CD8-positive, alpha-beta memory T cell (primary cell): ENCODE measurements around the gene CLCF1. TPM values are rescaled to one million over a fixed set of nuclear protein-coding genes. Genes with fewer than 3 reads are reported as not detected.

Source experiments
- CTCF ChIA-PET: fragments of 350-600 bp; sonication (Branson Sonifier 250); formaldehyde crosslinking; loops from one replicate; lab custom pipeline; 2021; ENCODE audit warnings: antibody characterized with exemption; lab: Charles Lee
- POLR2A ChIA-PET: fragments of 350-600 bp; sonication (Branson Sonifier 250); formaldehyde crosslinking; loops from one replicate; lab custom pipeline; 2021; ENCODE audit warnings: antibody characterized with exemption; lab: Charles Lee
- DNase-seq, 5 donors: peaks; one replicate each; pipeline versions ENCODE4 v3.0.0 to v3.0.0-alpha.2; 2020 to 2022; ENCODE audit warnings: mixed read lengths in 1 of 5
- H3K27ac ChIP-seq: one replicate; pipeline ENCODE4 v1.7.0; 2013; ENCODE audit warnings: low read depth, mild to moderate bottlenecking, low read length, moderate library complexity
- H3K27me3 ChIP-seq: 2 replicates; pipeline ENCODE4 v1.7.0; 2013; ENCODE audit warnings: low read length, mild to moderate bottlenecking; ENCODE audit not compliant: insufficient read depth, poor library complexity, severe bottlenecking
- H3K36me3 ChIP-seq: 2 replicates; pipeline ENCODE4 v1.7.0; 2013; ENCODE audit warnings: mild to moderate bottlenecking, low read length, moderate library complexity; ENCODE audit not compliant: insufficient read depth
- H3K4me1 ChIP-seq: 2 replicates; pipeline ENCODE4 v1.7.0; 2013; ENCODE audit warnings: mild to moderate bottlenecking, low read length, moderate library complexity; ENCODE audit not compliant: insufficient read depth
- H3K4me3 ChIP-seq: 2 replicates; pipeline ENCODE4 v1.7.0; 2013; ENCODE audit warnings: mild to moderate bottlenecking, low read length
- H3K9me3 ChIP-seq: 2 replicates; pipeline ENCODE4 v1.7.0; 2013; ENCODE audit warnings: mild to moderate bottlenecking, low read length
- H3K27ac Mint-ChIP-seq, 8 donors: one replicate each; pipeline ENCODE4 v1.8.0; 2020 to 2021; ENCODE audit warnings: mixed read lengths in 8 of 8, mild to moderate bottlenecking in 6 of 8, inconsistent platforms in 3 of 8, moderate library complexity in 3 of 8
- H3K27me3 Mint-ChIP-seq, 2 donors: one replicate each; pipeline ENCODE4 v1.8.0; 2020 to 2021; ENCODE audit warnings: mixed read lengths in 2 of 2, mild to moderate bottlenecking in 1 of 2, moderate library complexity in 1 of 2
- H3K36me3 Mint-ChIP-seq, 3 donors: one replicate each; pipeline ENCODE4 v1.8.0; 2020 to 2021; ENCODE audit warnings: mixed read lengths in 3 of 3, inconsistent platforms in 1 of 3, mild to moderate bottlenecking in 1 of 3
- H3K4me1 Mint-ChIP-seq, 3 donors: one replicate each; pipeline ENCODE4 v1.8.0; 2020 to 2021; ENCODE audit warnings: mixed read lengths in 3 of 3, inconsistent platforms in 1 of 3, mild to moderate bottlenecking in 1 of 3
- H3K4me3 Mint-ChIP-seq, 7 donors: one replicate each; pipeline ENCODE4 v1.8.0; 2020 to 2021; ENCODE audit warnings: mixed read lengths in 7 of 7, mild to moderate bottlenecking in 6 of 7, moderate library complexity in 4 of 7, inconsistent platforms in 2 of 7
- H3K9me3 Mint-ChIP-seq, 5 donors: one replicate each; pipeline ENCODE4 v1.8.0; 2020 to 2022; ENCODE audit warnings: mixed read lengths in 5 of 5, mild to moderate bottlenecking in 3 of 5, moderate library complexity in 2 of 5, inconsistent platforms in 1 of 5
- polyA plus RNA-seq: library from polyadenylated mRNA; unstranded; fragments of 300-500 nt; fragmentation: Illumina TruSeq; gene quantifications from one replicate; pipeline ENCODE4 v1.2.3, GENCODE V29; 2021
- total RNA-seq, 2 experiments: library from RNA; stranded (reverse); gene quantifications; one replicate each; pipeline ENCODE4 v1.2.3, GENCODE V29; 2021

CLCF1 gene
- total and polyA plus RNA-seq, 3 experiments from 2014 or later: 3.5 to 4.6 (median 4.2) TPM

- Mint-ChIP-seq H3K4me3 (peak overlapping the region; percentile 95 to 99 (median 98)), H3K4me1 (peaks cover 75 to 93% (median 81%) of the 10 kb centered on the region in 3 donors), H3K9me3 (no peaks in the 10 kb centered on the region), H3K27me3 (peaks cover 0 to 2% of the 10 kb centered on the region in 2 donors), H3K27ac (peak overlapping the region; percentile 72 to 98 (median 92)), H3K36me3 (peaks cover 6 to 57% (median 9%) of the 10 kb centered on the region in 3 donors)
- peaks cover 12% of the 10 kb centered on the region for H3K36me3 ChIP-seq
- CTCF ChIA-PET: interaction anchor here (0.6 to 2.4 kb wide), 10 partner anchors 11 to 97 kb away, joined by 3 to 14 read pairs (median 6); partner anchors contain the start of genes PITPNM1 and PTPRCAP
- H3K4me3 ChIP-seq: peak overlapping the region; percentile 82
- peak overlapping the region; percentile 57 for H3K27ac ChIP-seq
- POLR2A ChIA-PET: interaction anchor here (0.5 to 3.8 kb wide), 13 partner anchors 11 to 136 kb away, joined by 3 to 77 read pairs (median 5); partner anchors contain the start of genes AIP, POLD4, PTPRCAP and RPS6KB2
- H3K4me1 ChIP-seq: peaks cover 90% of the 10 kb centered on the region
- H3K27me3 ChIP-seq: no peaks in the 10 kb centered on the region
- no peaks in the 10 kb centered on the region for H3K9me3 ChIP-seq
- no peak for DNase-seq
Measured at GRCh38 chr11:67407688-67408163, 34.3 kb upstream of the CLCF1 start.

GRCh38 chr11:67406969-67407687, 33.7 kb upstream of the CLCF1 start:
- ChIA-PET POLR2A (interaction anchor here (0.5 to 3.8 kb wide), 13 partner anchors 12 to 135 kb away, joined by 3 to 77 read pairs (median 4); partner anchors contain the start of genes AIP, POLD4 and PTPRCAP), CTCF (interaction anchor here (0.6 to 2.4 kb wide), 6 partner anchors 14 to 98 kb away, joined by 3 to 14 read pairs (median 4); partner anchors contain the start of genes PITPNM1 and PTPRCAP)
- Histone ChIP-seq H3K27me3 (no peaks in the 10 kb centered on the region), H3K4me1 (peaks cover 90% of the 10 kb centered on the region), H3K9me3 (no peaks in the 10 kb centered on the region), H3K4me3 (peak overlapping the region; percentile 82), H3K27ac (peak overlapping the region; percentile 57), H3K36me3 (peaks cover 12% of the 10 kb centered on the region)
- DNase-seq: peak in 1 of 5 donors; percentile 45
- H3K27ac Mint-ChIP-seq: peak overlapping the region; percentile 72 to 98 (median 92)
- H3K36me3 Mint-ChIP-seq: peaks cover 6 to 57% (median 9%) of the 10 kb centered on the region in 3 donors
- peaks cover 69 to 91% (median 75%) of the 10 kb centered on the region in 3 donors for H3K4me1 Mint-ChIP-seq
- H3K4me3 Mint-ChIP-seq: peak overlapping the region; percentile 95 to 99 (median 98)
- no peaks in the 10 kb centered on the region for H3K9me3 Mint-ChIP-seq
- peaks cover 0 to 2% of the 10 kb centered on the region in 2 donors for H3K27me3 Mint-ChIP-seq

- POLR2A ChIA-PET: interaction anchor here (0.8 to 3.8 kb wide), 9 partner anchors 12 to 135 kb away, joined by 3 to 77 read pairs (median 5); partner anchors contain the start of genes AIP, POLD4 and PTPRCAP
- H3K4me3 ChIP-seq: peak overlapping the region; percentile 82
- H3K27ac ChIP-seq: no peak overlapping the region
Measured at GRCh38 chr11:67406420-67406968, 33.1 kb upstream of the CLCF1 start.

GRCh38 chr11:67405688-67406339, 32.4 kb upstream of the CLCF1 start:
- H3K27me3 ChIP-seq: no peaks in the 10 kb centered on the region
- no peak overlapping the region for H3K27ac ChIP-seq
- peak overlapping the region; percentile 95 to 99 (median 98) for H3K4me3 Mint-ChIP-seq
- H3K4me3 ChIP-seq: peak overlapping the region; percentile 82
- H3K9me3 Mint-ChIP-seq: no peaks in the 10 kb centered on the region
- POLR2A ChIA-PET: interaction anchor here (0.6 to 5.6 kb wide), 8 partner anchors 8 to 128 kb away, joined by 3 to 203 read pairs (median 18); partner anchors contain the start of genes PTPRCAP, RPS6KB2 and TMEM134
- H3K27me3 Mint-ChIP-seq: peaks cover 0 to 2% of the 10 kb centered on the region in 2 donors
- peaks cover 6 to 59% (median 9%) of the 10 kb centered on the region in 3 donors for H3K36me3 Mint-ChIP-seq
- H3K27ac Mint-ChIP-seq: peak overlapping the region; percentile 72 to 99 (median 94)
- CTCF ChIA-PET: interaction anchor here (1.0 to 5.7 kb wide), 5 partner anchors 11 to 79 kb away, joined by 3 to 108 read pairs (median 14); partner anchors contain the start of genes CARNS1 and PTPRCAP
- DNase-seq: no peak
- H3K4me1 ChIP-seq: peaks cover 82% of the 10 kb centered on the region
- peaks cover 56 to 83% (median 62%) of the 10 kb centered on the region in 3 donors for H3K4me1 Mint-ChIP-seq
- peaks cover 12% of the 10 kb centered on the region for H3K36me3 ChIP-seq
- no peaks in the 10 kb centered on the region for H3K9me3 ChIP-seq

More at GRCh38 chr11:67406420-67406968, 33.1 kb upstream of the CLCF1 start:
- peak overlapping the region; percentile 72 to 98 (median 92) for H3K27ac Mint-ChIP-seq
- Histone ChIP-seq H3K36me3 (peaks cover 12% of the 10 kb centered on the region), H3K4me1 (peaks cover 86% of the 10 kb centered on the region), H3K27me3 (no peaks in the 10 kb centered on the region), H3K9me3 (no peaks in the 10 kb centered on the region)
- CTCF ChIA-PET: interaction anchor here (0.9 to 1.3 kb wide), 4 partner anchors 19 to 99 kb away, joined by 3 to 6 read pairs (median 4); partner anchors contain the start of genes PITPNM1 and PTPRCAP
- peaks cover 0 to 2% of the 10 kb centered on the region in 2 donors for H3K27me3 Mint-ChIP-seq
- H3K9me3 Mint-ChIP-seq: no peaks in the 10 kb centered on the region
- peak overlapping the region; percentile 95 to 99 (median 98) for H3K4me3 Mint-ChIP-seq
- H3K36me3 Mint-ChIP-seq: peaks cover 6 to 57% (median 9%) of the 10 kb centered on the region in 3 donors
- peaks cover 62 to 87% (median 69%) of the 10 kb centered on the region in 3 donors for H3K4me1 Mint-ChIP-seq
- DNase-seq: no peak

- peak overlapping the region; percentile 82 for H3K4me3 ChIP-seq
- H3K36me3 ChIP-seq: peaks cover 12% of the 10 kb centered on the region
- Mint-ChIP-seq H3K27me3 (peaks cover 0 to 2% of the 10 kb centered on the region in 2 donors), H3K9me3 (no peaks in the 10 kb centered on the region), H3K27ac (peak overlapping the region; percentile 72 to 99 (median 94)), H3K36me3 (peaks cover 6 to 62% (median 9%) of the 10 kb centered on the region in 3 donors), H3K4me3 (peak overlapping the region; percentile 95 to 99 (median 98)), H3K4me1 (peaks cover 55 to 83% (median 61%) of the 10 kb centered on the region in 3 donors)
- no peaks in the 10 kb centered on the region for H3K9me3 ChIP-seq
- CTCF ChIA-PET: interaction anchor here (0.6 to 5.7 kb wide), 8 partner anchors 12 to 103 kb away, joined by 3 to 108 read pairs (median 8); partner anchors contain the start of genes CARNS1, CDK2AP2, PTPRCAP and RAD9A
- peaks cover 82% of the 10 kb centered on the region for H3K4me1 ChIP-seq
- DNase-seq: no peak
- no peaks in the 10 kb centered on the region for H3K27me3 ChIP-seq
- peak overlapping the region; percentile 67 for H3K27ac ChIP-seq
- POLR2A ChIA-PET: interaction anchor here (0.5 to 5.6 kb wide), 11 partner anchors 8 to 137 kb away, joined by 3 to 203 read pairs (median 11); partner anchors contain the start of genes POLD4, PTPRCAP, RPS6KB2 and TMEM134
Measured at GRCh38 chr11:67405196-67405567, 31.8 kb upstream of the CLCF1 start.

GRCh38 chr11:67404515-67405195, 31.3 kb upstream of the CLCF1 start:
- H3K4me3 Mint-ChIP-seq: peak overlapping the region; percentile 95 to 99 (median 98)
- H3K27me3 Mint-ChIP-seq: peaks cover 0 to 2% of the 10 kb centered on the region in 2 donors
- peaks cover 52 to 82% (median 60%) of the 10 kb centered on the region in 3 donors for H3K4me1 Mint-ChIP-seq
- peak in 4 of 5 donors; percentile 49 to 75 (median 63) for DNase-seq
- no peaks in the 10 kb centered on the region for H3K9me3 ChIP-seq
- ChIA-PET POLR2A (interaction anchor here (0.5 to 5.6 kb wide), 14 partner anchors 9 to 137 kb away, joined by 3 to 203 read pairs (median 10); partner anchors contain the start of genes AIP, CORO1B, POLD4 and PTPRCAP), CTCF (interaction anchor here (0.6 to 5.7 kb wide), 13 partner anchors 12 to 103 kb away, joined by 3 to 108 read pairs (median 4); partner anchors contain the start of genes AIP, CARNS1, CDK2AP2 and PTPRCAP)
- H3K9me3 Mint-ChIP-seq: no peaks in the 10 kb centered on the region
- peaks cover 6 to 62% (median 9%) of the 10 kb centered on the region in 3 donors for H3K36me3 Mint-ChIP-seq
- peak overlapping the region; percentile 67 for H3K27ac ChIP-seq
- H3K4me3 ChIP-seq: peak overlapping the region; percentile 82
- no peaks in the 10 kb centered on the region for H3K27me3 ChIP-seq
- peaks cover 12% of the 10 kb centered on the region for H3K36me3 ChIP-seq
- H3K4me1 ChIP-seq: peaks cover 82% of the 10 kb centered on the region
- peak overlapping the region; percentile 72 to 99 (median 94) for H3K27ac Mint-ChIP-seq
